ENCODE results near the gene CDR2.

Gene CDR2

DNA sequence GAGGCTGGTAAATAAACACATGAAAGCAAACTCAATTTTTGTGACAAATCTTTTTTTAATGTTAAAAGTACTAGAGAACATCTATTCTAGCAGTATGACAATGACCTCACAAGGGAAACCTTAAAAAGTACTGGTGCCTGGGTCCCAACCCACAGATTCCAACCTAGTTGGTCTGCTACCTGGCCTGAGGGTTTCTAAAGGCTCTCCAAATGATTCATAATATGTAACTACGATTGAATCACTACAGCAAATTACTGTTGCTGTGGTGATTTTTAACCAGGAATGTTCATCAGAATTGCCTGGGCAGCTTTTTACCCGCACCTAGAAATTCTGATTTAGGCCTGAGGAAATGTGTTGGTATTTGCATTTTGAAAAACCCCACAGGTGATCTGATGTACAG lies 26.1 kb downstream of the CDR2 start:
- DNase-seq: no peak

GRCh38 chr16:22347100-22347820 lies 27.2 kb downstream of the CDR2 start:
- DNase-seq: no peak

- DNase-seq: no peak
Observed at GRCh38 chr16:22346483-22346882, 27.9 kb downstream of the CDR2 start.

DNA sequence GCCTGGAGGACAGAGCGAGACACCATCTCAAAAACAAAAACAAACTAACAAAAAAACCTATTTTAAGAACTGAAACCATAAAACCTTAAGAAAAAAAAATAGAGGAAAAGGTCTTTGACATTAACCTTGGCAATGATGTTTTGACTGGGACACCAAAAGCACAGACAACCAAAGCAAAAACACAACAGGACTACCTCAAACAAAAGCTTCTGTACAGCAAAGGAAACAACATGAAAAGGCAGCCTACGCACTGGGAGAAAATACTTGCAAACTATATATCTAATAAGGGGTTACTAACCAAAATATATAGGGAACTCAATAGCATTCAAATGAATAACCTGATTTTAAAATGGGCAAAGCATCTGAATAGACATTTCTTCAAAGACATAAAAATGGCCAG lies 32.3 kb downstream of the CDR2 start:
- no peak for DNase-seq

GRCh38 chr16:22340945-22341344 lies 33.5 kb downstream of the CDR2 start:
- no peak for DNase-seq

GRCh38 chr16:22337849-22338635 lies 36.4 kb downstream of the CDR2 start:
- DNase-seq: no peak

DNA sequence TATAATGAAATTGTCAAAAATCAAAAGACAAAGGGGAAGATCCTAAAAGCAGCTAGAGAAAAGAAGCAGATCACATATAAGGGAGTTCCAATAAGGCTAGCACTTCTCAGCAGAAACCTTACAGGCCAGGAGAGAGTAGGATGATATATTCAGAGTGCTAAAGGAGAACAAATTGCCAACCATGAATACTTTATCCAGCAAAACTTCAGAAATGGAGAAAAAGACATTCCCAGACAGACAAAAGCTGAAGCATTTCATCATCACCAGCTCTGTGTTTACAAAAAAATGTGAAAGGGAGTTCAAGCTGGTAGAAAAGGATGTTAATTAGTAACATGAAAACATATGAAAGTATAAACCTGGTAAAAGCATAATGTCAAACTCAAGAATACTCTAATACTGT lies 37.4 kb downstream of the CDR2 start:
- no peak for DNase-seq

GRCh38 chr16:22336581-22336980 lies 37.8 kb downstream of the CDR2 start:
- DNase-seq: no peak

GRCh38 chr16:22335668-22336246 lies 38.7 kb downstream of the CDR2 start:
- DNase-seq: no peak

GRCh38 chr16:22333457-22333994 lies 40.9 kb downstream of the CDR2 start:
- DNase-seq: no peak

GRCh38 chr16:22330326-22330725 lies 44.1 kb downstream of the CDR2 start:
- no peak for DNase-seq

- no peak for DNase-seq
Observed at GRCh38 chr16:22329199-22329695, 45.2 kb downstream of the CDR2 start.

DNA sequence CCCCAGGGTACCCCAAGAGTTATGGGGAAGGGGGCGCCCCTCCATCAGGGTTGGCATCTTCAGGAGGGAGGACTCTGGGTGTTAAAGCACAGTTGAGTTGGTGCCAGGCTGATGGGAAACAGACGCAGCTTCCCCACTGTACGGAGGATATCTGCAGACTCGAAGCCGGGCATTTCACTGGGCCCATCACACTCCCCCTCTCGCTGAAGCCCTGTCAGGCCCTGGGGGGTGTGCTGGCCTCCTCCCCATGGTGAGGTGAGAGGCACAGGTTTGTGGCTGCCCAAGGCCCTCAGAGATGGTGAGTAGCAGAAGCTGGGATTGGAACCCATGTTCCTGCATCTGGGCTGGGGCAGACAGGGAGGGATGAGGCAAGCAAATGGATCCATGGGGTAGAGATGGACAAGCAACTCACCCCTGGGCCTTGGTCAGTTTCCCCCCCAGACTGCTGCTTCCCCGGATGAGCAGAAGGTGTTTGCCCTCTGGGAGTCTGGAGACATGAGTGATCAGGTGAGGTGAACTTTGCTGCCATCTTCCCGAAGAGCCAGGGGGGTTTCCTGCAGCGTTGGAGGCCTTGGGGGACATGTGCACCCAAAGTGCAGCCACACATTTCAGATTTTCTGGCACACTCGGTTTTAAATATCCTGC lies 46.2 kb downstream of the CDR2 start:
- no peak for DNase-seq

- no peak for DNase-seq
Observed at GRCh38 chr16:22327446-22327775, 47.0 kb downstream of the CDR2 start.

DNA sequence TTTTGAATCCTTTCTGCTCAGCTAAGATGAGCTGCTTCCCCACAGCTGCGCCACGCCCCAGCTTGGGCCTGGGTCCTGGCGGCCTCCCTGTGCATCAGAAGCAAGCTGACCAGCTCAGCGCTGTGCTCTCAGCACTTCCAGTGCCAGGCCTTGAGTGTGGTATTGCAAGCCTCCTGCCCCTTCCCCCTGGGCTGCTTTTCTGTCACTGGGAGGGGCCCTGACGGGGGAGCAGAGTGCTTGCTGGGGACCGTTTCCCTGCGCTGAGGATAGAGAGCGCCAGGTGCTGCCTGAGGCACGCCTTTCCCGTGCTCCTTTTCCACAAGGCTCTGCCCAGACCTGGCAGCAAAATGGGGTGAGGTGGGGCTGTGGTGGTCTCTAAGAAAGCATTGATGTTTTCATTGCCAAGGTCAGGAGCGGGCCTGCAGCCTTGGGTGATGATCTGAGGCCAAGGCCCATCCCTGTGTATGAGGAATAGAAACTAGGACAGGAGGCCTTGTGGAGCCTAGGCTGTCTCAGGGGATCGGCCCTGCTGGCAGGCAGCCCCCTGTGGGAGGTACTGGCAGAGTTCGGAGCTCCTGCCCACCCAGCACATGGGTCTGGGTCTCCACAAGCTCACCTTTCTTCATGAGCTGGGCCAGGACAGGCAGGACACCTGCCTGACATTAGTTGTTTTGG lies 47.5 kb downstream of the CDR2 start:
- DNase-seq: no peak

DNA sequence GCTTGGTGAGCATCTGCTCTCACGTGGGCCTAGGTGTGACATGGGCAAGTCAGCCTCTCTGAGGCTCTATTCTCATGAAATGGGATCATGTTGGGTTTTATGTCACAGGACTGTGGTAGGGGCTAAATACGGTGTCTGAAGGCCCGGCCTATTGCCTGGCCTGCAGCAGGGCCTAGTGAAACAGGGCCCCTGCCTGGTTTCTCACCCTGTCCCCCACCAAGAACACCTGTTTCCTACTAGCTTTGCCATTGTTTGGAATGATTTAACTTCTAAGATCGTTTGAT lies 48.1 kb downstream of the CDR2 start:
- DNase-seq: no peak

- DNase-seq: no peak
Observed at GRCh38 chr16:22325598-22326368, 48.6 kb downstream of the CDR2 start.

DNA sequence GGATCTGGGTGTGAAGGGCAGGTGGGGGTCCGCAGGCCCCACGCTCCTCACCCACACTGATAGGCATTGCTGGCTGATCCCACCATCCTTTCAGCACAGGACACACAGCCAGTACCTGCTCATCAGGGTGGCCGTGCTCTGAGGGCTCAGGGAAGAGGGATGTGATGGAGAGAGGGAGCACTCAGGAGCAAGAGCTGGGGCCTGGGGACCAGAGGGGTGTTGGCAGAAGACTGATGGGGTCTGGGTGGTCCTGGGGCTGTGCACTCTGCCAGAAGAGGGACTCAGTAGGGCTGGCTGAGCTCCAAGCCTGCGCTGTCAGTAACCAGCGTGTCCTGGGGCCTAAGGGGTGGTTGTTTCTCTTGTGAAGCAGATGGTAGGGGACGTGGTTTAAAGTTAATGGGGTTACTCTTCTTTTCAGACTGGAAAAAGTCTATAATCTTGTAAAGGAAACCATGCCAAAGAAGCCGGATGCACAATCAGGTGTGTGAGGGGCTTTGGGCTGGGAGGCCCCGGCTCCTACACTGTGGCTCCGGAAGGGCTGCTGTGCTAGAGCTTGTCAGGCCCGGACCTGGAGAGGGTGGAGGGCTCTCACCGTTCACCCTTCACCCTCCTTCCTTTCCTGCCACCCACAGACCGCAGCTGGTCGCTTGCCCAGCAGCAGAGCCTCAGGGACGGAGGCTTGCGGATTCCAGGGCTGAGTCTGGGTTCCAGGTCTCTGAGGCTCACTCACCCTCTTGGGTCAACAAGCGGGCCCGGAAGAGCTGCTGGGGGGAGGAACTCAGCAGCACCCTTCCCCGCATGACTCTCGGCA lies 49.4 kb downstream of the CDR2 start:
- DNase-seq: no peak

DNA sequence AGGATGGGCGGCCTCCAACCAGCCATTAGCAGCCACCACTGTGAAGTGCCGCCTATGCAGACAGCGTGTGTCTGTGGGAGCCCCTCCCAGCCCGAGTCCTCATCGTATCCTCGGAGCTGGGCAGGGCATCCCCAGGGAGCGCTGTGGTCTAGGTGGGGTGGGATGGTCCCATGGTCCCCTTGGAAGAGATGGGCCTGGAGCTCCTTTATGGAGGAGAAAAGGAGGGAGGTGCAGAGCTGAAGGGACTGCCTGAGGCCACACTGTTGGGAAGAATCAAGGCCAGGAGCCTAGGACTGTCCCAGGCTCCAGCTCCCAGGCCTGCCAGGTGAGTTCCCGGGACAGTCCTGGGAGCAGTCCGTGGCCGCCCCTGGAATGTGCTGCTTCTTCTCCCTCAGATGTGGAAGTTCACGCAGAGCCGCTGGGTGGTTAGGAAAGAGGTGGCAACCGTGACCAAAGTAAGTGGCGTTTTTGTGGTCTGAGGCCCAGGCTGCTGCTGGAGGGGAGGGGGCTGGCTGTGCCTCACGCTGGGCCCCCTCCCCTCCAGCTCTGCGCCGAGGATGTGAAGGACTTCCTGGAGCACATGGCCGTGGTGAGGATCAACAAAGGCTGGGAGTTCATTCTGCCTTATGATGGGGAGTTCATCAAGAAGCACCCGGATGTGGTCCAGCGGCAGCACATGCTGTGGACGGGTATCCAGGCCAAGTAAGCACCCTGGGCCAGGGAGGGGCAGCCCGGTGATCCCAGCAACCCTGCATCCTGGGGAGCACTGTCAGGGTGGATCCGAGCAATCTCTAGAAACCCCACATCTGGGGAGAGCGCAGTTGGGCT lies 50.2 kb downstream of the CDR2 start:
- DNase-seq: no peak
